ENCODE data around the gene ALKBH3.
A peak's percentile ranks its signal among the peaks of the same experiment; 100 is the strongest.

Gene ALKBH3

DNA sequence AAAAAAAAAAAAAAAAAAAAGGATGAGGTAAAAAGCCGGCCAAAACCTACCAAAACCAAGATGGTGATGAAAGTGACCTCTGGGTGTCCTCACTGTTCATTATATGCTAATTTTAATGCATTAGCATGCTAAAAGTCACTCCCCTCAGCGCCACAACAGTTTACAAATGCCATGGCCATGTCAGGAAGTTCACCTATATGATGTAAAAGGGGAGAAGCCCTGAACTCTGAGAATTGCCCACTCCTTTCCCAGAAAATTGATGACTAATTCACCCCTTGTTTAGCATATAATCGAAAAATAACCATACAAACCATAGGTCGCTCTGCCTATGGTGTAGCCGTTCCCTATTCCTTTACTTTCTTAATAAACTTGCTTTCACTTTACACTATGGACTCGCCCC lies 72.9 kb downstream of the ALKBH3 start:
- no peak overlapping the region for H3K4me3 ChIP-seq (ENCODE audit: low read depth, low read length)
- TF ChIP-seq, protein P1, sequence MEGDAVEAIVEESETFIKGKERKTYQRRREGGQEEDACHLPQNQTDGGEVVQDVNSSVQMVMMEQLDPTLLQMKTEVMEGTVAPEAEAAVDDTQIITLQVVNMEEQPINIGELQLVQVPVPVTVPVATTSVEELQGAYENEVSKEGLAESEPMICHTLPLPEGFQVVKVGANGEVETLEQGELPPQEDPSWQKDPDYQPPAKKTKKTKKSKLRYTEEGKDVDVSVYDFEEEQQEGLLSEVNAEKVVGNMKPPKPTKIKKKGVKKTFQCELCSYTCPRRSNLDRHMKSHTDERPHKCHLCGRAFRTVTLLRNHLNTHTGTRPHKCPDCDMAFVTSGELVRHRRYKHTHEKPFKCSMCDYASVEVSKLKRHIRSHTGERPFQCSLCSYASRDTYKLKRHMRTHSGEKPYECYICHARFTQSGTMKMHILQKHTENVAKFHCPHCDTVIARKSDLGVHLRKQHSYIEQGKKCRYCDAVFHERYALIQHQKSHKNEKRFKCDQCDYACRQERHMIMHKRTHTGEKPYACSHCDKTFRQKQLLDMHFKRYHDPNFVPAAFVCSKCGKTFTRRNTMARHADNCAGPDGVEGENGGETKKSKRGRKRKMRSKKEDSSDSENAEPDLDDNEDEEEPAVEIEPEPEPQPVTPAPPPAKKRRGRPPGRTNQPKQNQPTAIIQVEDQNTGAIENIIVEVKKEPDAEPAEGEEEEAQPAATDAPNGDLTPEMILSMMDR (IDR thresholded peaks at IDR 0.05; ENCODE audit: low read depth, low read length) = no peak
- in situ Hi-C loops (cut with HindIII; ENCODE audit: low sequenced_read_pairs) = no loop called here
- no peak for DNase-seq (ENCODE audit: low read depth, low spot score)

DNA sequence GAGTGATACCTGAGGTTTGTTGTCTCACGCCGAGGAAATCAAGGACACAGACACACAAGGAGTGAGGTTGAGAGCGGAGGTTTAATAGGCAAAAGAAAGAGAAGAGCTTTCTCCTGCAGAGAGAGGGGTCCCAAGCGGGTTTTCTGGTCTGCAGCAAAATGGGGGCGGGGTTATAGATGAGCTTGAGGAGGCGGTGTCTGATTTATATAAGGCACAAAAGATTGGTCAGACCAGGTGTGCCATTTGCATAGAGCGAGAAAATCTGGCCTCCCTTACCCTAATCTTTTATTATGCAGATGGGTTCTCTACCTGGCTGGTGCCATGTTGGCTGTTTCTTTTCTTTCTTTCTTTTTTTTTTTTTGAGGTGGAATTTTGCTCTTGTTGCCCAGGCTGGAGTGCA lies 73.6 kb downstream of the ALKBH3 start:
- no peak for DNase-seq (ENCODE audit: low read depth, low spot score)
- H3K4me3 ChIP-seq (ENCODE audit: low read depth, low read length) = no peak overlapping the region
- in situ Hi-C loops (cut with HindIII; ENCODE audit: low sequenced_read_pairs) = no loop called here
- TF ChIP-seq, protein P1 (IDR thresholded peaks at IDR 0.05; ENCODE audit: low read depth, low read length) = no peak

DNA sequence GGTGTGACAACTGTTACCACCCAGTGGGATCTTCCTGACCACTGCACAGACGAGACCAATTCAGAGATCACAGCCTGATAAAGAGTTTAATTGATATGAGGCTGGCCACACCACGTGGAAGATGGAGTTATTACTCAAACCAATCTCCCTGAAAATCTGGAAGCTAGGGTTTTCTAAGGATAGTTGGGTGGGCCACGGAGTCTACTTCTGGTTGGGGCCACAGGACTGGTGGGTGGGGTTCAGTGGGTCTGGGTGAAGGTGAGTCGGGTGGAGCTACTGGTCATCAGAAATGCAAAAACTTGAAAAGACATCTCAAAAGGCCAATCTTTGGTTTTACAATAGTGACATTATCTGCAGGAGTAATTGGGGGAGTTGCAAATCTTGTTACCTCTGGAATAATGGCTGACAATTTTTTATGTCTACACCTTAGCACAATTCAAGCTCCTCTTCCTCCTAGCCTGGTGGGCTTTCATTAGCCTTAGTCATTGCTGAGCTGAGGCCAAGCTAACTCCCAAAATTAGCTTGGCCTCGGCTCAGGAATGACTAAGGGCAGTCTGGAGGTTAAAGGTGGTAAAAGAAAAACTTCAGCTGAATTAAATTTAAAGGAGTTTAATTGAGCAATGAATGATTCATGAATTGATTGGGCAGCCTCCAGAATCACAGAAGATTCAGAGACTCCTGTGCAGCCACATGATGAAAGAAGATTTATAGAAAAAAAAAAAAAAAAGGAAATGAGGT lies 74.9 kb downstream of the ALKBH3 start:
- DNase-seq (ENCODE audit: low read depth, low spot score) = peak; percentile 31
- in situ Hi-C loops (cut with HindIII; ENCODE audit: low sequenced_read_pairs) = no loop called here
- TF ChIP-seq, protein P1 (IDR thresholded peaks at IDR 0.05; ENCODE audit: low read depth, low read length) = no peak
- no peak overlapping the region for H3K4me3 ChIP-seq (ENCODE audit: low read depth, low read length)

DNA sequence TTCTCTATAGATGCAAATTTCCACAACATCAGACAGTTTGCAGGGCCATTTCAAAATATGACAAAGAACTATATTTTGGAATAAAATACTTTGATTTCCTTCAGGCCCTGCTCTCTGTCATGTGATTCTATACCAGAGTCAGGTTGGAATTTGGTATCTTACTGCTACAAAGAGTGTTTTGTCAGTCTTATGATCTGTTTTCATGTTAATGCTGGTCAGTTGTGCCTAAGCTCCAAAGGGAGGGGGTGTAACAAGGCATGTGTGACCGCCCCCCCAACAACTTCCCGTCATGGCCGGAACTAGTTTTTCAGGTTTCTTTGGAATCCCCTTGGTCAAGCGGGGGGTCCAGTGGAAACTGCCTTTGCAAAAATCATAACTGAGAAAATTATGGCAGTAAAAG lies 76.9 kb downstream of the ALKBH3 start:
- TF ChIP-seq, protein P1 (IDR thresholded peaks at IDR 0.05; ENCODE audit: low read depth, low read length) = no peak
- no peak for DNase-seq (ENCODE audit: low read depth, low spot score)
- in situ Hi-C loops (cut with HindIII; ENCODE audit: low sequenced_read_pairs) = no loop called here
- no peak overlapping the region for H3K4me3 ChIP-seq (ENCODE audit: low read depth, low read length)

DNA sequence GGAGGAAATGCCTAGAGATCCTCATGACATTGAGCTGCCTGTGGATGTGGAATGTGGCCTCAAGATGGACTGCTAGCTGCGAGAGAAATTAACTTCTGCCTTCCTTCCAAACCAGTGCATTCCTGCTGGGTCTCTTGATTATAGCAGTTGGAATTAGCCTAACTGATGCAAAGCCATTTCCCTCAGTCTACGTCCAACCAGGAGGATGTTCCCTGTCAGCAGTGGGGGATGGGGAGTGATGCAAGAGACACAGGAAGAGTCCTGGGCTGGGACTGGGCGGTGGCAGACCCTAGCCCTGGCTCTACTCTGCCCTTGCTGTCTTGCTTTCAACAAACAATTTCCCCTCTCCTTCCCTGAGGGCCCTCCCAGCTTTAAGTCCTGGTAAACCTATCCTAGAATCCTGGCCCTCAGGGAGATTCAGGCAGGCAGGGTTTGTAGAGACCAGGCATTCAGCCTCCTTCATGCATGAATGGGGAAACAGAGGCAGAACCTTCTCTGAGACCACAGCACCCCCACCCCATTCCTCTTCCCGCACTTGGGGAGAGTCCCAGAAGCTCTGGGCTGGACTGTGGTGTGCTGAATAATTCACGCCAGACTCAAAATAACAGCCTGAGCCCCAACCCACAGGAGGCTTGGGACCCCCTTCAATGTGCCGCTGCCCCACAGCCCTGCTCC lies 78.8 kb downstream of the ALKBH3 start:
- in situ Hi-C loops (cut with HindIII; ENCODE audit: low sequenced_read_pairs) = no loop called here
- TF ChIP-seq, protein P1 (IDR thresholded peaks at IDR 0.05; ENCODE audit: low read depth, low read length) = no peak
- H3K4me3 ChIP-seq (ENCODE audit: low read depth, low read length) = no peak overlapping the region
- no peak for DNase-seq (ENCODE audit: low read depth, low spot score)

DNA sequence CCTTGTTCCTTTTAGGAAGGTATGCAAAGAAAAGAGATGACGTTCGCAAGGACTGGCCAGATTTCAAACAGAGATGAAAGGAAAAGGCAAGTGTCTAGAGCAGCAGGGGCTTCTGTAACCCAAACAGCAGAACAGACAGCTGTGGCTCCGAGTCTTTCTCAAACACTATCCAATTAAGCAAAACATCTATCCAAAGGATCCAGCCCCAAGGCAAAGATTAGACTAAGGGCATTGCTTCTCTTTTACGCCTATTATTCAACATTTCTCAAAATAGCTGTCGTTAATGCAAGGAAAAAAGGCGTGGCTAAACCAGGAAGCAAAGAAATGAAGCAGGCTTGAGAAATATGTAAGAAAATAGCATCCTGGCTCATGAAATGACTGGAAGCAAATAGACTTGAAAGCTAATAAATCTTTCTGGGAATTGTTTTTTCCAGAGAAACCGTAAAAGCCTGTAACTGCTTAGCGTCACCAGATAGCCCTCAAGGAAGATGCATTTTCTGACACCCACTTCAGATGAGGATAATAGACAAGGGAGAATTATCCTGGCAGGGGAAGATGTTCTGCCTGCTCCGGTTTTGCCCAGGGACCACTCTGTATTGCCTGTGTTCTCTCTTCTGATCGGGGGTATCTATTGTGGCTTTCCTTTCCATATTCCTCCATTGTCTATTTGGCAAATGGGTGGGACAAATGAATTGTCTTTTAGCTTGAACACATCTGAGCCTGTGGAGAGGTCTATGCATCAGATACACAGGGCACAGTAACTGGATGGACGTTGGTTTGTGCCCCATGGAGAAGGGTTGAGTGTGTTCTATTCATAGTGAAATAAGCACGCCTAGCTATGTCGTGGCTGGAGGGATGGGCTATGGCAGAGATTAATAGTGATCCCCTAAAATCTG lies 82.0 kb downstream of the ALKBH3 start:
- no peak overlapping the region for H3K4me3 ChIP-seq (ENCODE audit: low read depth, low read length)
- DNase-seq (ENCODE audit: low read depth, low spot score) = no peak
- TF ChIP-seq, protein P1 (IDR thresholded peaks at IDR 0.05; ENCODE audit: low read depth, low read length) = no peak
- in situ Hi-C loops (cut with HindIII; ENCODE audit: low sequenced_read_pairs) = no loop called here
